ENCODE measurements around the gene ITPRID2. TPM values are rescaled to one million over a fixed set of nuclear protein-coding genes. Genes with fewer than 3 reads are reported as not detected.

Gene ITPRID2
- total and polyA plus RNA-seq, 2 of the 4 experiments (the other 2 are of a cell fraction) = 74.1 to 187 TPM

- no peak overlapping the region for H2AFZ ChIP-seq (replicated peaks; ENCODE audit: low read length, poor library complexity)
- in situ Hi-C loops (cut with MboI; ENCODE audit: low sequenced_read_pairs) = loop anchor here (25.0 kb wide), 1 partner anchor 744 kb away; no protein-coding TSS in a partner anchor
- H3K27ac ChIP-seq (ENCODE audit: insufficient read depth, low read length) = no peak overlapping the region
These were observed 26.7 kb downstream of the ITPRID2 start for GRCh38 chr2:181918188-181918587.

More at GRCh38 chr2:181918188-181918587, 26.7 kb downstream of the ITPRID2 start:
- H4K91ac ChIP-seq (ENCODE audit: insufficient read depth, low read depth, low read length) = no peak overlapping the region
- intact Hi-C loops (cut with micrococcal nuclease) (loop anchor here (5.0 kb wide), 1 partner anchor 159 kb away; no protein-coding TSS in a partner anchor), dilution Hi-C loops (cut with HindIII; ENCODE audit: low sequenced_read_pairs, unreplicated experiment) (no loop called here)
- H3K4ac ChIP-seq (ENCODE audit: low read depth, low read length) = no peak overlapping the region
- WGBS, 2 experiments (ENCODE audit: extremely low coverage in 2 of 2, insufficient read length in 1 of 2) = no CpG with 5 or more reads among the region's 5 CpGs
- no peaks in the 10 kb centered on the region for H3K27me3 ChIP-seq (ENCODE audit: control insufficient read depth, insufficient read depth, low read length)
- no peak overlapping the region for H4K8ac ChIP-seq (ENCODE audit: low read depth in 2 of 2, low read length in 2 of 2)
- H2BK15ac ChIP-seq (ENCODE audit: low read depth, low read length) = no peak overlapping the region
- peaks cover 25 to 49% of the 10 kb centered on the region in 2 experiments for H3K79me1 ChIP-seq (ENCODE audit: low read depth in 1 of 2, low read length in 2 of 2)
- H3K18ac ChIP-seq (ENCODE audit: low read depth, low read length) = no peak overlapping the region
- TF ChIP-seq SMC3 (IDR thresholded peaks at IDR 0.05; ENCODE audit: low read depth, low read length) (no peak), CEBPB (IDR thresholded peaks at IDR 0.05; ENCODE audit: low read depth, low read length) (peak; percentile 23; the same call in 1 of the 2 replicates)
- H4K5ac ChIP-seq (ENCODE audit: low read depth, low read length) = no peak overlapping the region
- H4K20me1 ChIP-seq (ENCODE audit: insufficient read depth, low read length) = peaks cover 7% of the 10 kb centered on the region; the same call in 1 of the 2 replicates
- H2BK120ac ChIP-seq (ENCODE audit: low read depth, low read length) = no peak overlapping the region
- ATAC-seq (ENCODE audit: low read depth) (no peak), DNase-seq (no peak)
- peaks cover 8% of the 10 kb centered on the region for H3K4me1 ChIP-seq (ENCODE audit: control insufficient read depth, insufficient read depth, low read length)
- no peak overlapping the region for H3K4me3 ChIP-seq (ENCODE audit: insufficient read depth, low read depth, low read length)
- H3K4me2 ChIP-seq (ENCODE audit: low read depth, low read length) = no peak overlapping the region
- no peak overlapping the region for H3K14ac ChIP-seq (replicated peaks; ENCODE audit: low read depth, low read length)
- no TSS peak for BruUV-seq (replicated peaks)
- ChIA-PET CTCF (no interaction called here), POLR2A (ENCODE audit: unreplicated experiment) (no interaction called here)
- H3K56ac ChIP-seq (ENCODE audit: extremely low read depth, insufficient read depth, low read length) = no peak overlapping the region
- H3K9ac ChIP-seq (ENCODE audit: low read depth, low read length) = no peak overlapping the region
- no peak overlapping the region for H2AK9ac ChIP-seq (replicated peaks; ENCODE audit: low read depth, low read length, poor library complexity)
- H3K23ac ChIP-seq (ENCODE audit: low read depth, low read length) = no peak overlapping the region
- H2BK5ac ChIP-seq (ENCODE audit: low read depth, low read length, poor library complexity, severe bottlenecking) = no peak overlapping the region
- no peak overlapping the region for H2BK20ac ChIP-seq (ENCODE audit: low read depth, low read length)
- no peak overlapping the region for H2AK5ac ChIP-seq (ENCODE audit: low read depth, low read length)
- H3K36me3 ChIP-seq (ENCODE audit: control insufficient read depth, insufficient read depth, low read length) = peaks cover 42% of the 10 kb centered on the region
- no peaks in the 10 kb centered on the region for H3K9me3 ChIP-seq (ENCODE audit: control insufficient read depth, insufficient read depth, low read length)
- H3K9me1 ChIP-seq (ENCODE audit: insufficient read depth, low read length) = peaks cover 16% of the 10 kb centered on the region

All from IMR-90 (cell line).